Measurements from ENCODE around the gene SRPX. TPM values are rescaled to one million over a fixed set of nuclear protein-coding genes. Genes with fewer than 3 reads are reported as not detected.

Gene SRPX
- total and polyA plus RNA-seq, 2 experiments from 2014 or later, result 101 to 189 TPM

- Histone ChIP-seq H3K79me2 (no peaks in the 10 kb centered on the region), H3K9me3 (ENCODE audit: low read depth) (no peaks in the 10 kb centered on the region), H3K4me3 (no peak overlapping the region), H3K4me1 (ENCODE audit: insufficient read depth) (no peaks in the 10 kb centered on the region), H4K20me1 (ENCODE audit: insufficient read depth, poor library complexity, severe bottlenecking) (no peaks in the 10 kb centered on the region), H3K9me2 (replicated peaks; ENCODE audit: insufficient read depth) (no peaks in the 10 kb centered on the region), H3K36me3 (replicated peaks; ENCODE audit: insufficient read depth, low read depth) (no peaks in the 10 kb centered on the region), H3K27ac (no peak overlapping the region), H3K4me2 (no peak overlapping the region), H3K27me3 (no peaks in the 10 kb centered on the region), H2AFZ (no peak overlapping the region)
- no peak for DNase-seq (ENCODE audit: low spot score)
- TF ChIP-seq CTCF (IDR thresholded peaks at IDR 0.05; ENCODE audit: poor library complexity) (no peak), EZH2 (IDR thresholded peaks at IDR 0.05; ENCODE audit: borderline replicate concordance) (no peak), EZH2phosphoT487 (IDR thresholded peaks at IDR 0.05; ENCODE audit: low read depth, severe bottlenecking, unreplicated experiment) (no peak)
- 86% methylated on average over 2 of the region's 2 CpGs for WGBS (ENCODE audit: low lambda C conversion rate, missing lambda C conversion rate)
Observed at GRCh38 chrX:38240541-38240940, 19.9 kb upstream of the SRPX start.

GRCh38 chrX:38236901-38237615 lies 16.4 kb upstream of the SRPX start:
- TF ChIP-seq EZH2phosphoT487 (IDR thresholded peaks at IDR 0.05; ENCODE audit: low read depth, severe bottlenecking, unreplicated experiment) (no peak), CTCF (IDR thresholded peaks at IDR 0.05; ENCODE audit: poor library complexity) (no peak), EZH2 (IDR thresholded peaks at IDR 0.05; ENCODE audit: borderline replicate concordance) (no peak)
- no peaks in the 10 kb centered on the region for H3K36me3 ChIP-seq (replicated peaks; ENCODE audit: insufficient read depth, low read depth)
- H3K27ac ChIP-seq, result no peak overlapping the region
- no peak overlapping the region for H3K4me3 ChIP-seq
- H3K9me2 ChIP-seq (replicated peaks; ENCODE audit: insufficient read depth), result no peaks in the 10 kb centered on the region
- no peak overlapping the region for H3K4me2 ChIP-seq
- H3K27me3 ChIP-seq, result no peaks in the 10 kb centered on the region
- no peaks in the 10 kb centered on the region for H4K20me1 ChIP-seq (ENCODE audit: insufficient read depth, poor library complexity, severe bottlenecking)
- no peaks in the 10 kb centered on the region for H3K4me1 ChIP-seq (ENCODE audit: insufficient read depth)
- no peaks in the 10 kb centered on the region for H3K79me2 ChIP-seq
- no peak for DNase-seq (ENCODE audit: low spot score)
- H2AFZ ChIP-seq, result no peak overlapping the region
- 66% methylated on average over 6 of the region's 6 CpGs for WGBS (ENCODE audit: low lambda C conversion rate, missing lambda C conversion rate)
- H3K9me3 ChIP-seq (ENCODE audit: low read depth), result no peaks in the 10 kb centered on the region

GRCh38 chrX:38233891-38234667 lies 13.4 kb upstream of the SRPX start:
- no peak overlapping the region for H2AFZ ChIP-seq
- TF ChIP-seq CTCF (IDR thresholded peaks at IDR 0.05; ENCODE audit: poor library complexity) (no peak), EZH2phosphoT487 (IDR thresholded peaks at IDR 0.05; ENCODE audit: low read depth, severe bottlenecking, unreplicated experiment) (no peak), EZH2 (IDR thresholded peaks at IDR 0.05; ENCODE audit: borderline replicate concordance) (no peak)
- no peaks in the 10 kb centered on the region for H3K4me1 ChIP-seq (ENCODE audit: insufficient read depth)
- peak overlapping the region; percentile 71 for H3K27ac ChIP-seq
- no peak overlapping the region for H3K4me2 ChIP-seq
- H4K20me1 ChIP-seq (ENCODE audit: insufficient read depth, poor library complexity, severe bottlenecking), result no peaks in the 10 kb centered on the region
- H3K9me2 ChIP-seq (replicated peaks; ENCODE audit: insufficient read depth), result no peaks in the 10 kb centered on the region
- no peaks in the 10 kb centered on the region for H3K79me2 ChIP-seq
- no peak for DNase-seq (ENCODE audit: low spot score)
- H3K27me3 ChIP-seq, result no peaks in the 10 kb centered on the region
- WGBS (ENCODE audit: low lambda C conversion rate, missing lambda C conversion rate), result 59% methylated on average over 3 of the region's 3 CpGs
- no peak overlapping the region for H3K4me3 ChIP-seq
- no peaks in the 10 kb centered on the region for H3K36me3 ChIP-seq (replicated peaks; ENCODE audit: insufficient read depth, low read depth)
- no peaks in the 10 kb centered on the region for H3K9me3 ChIP-seq (ENCODE audit: low read depth)
